ENCODE results near the gene BTK. TPM values are rescaled to one million over a fixed set of nuclear protein-coding genes. Genes with fewer than 3 reads are reported as not detected.
A peak's percentile ranks its signal among the peaks of the same experiment; 100 is the strongest.

Gene BTK
- total RNA-seq, 1 donor from 2014 or later, result not detected

DNA sequence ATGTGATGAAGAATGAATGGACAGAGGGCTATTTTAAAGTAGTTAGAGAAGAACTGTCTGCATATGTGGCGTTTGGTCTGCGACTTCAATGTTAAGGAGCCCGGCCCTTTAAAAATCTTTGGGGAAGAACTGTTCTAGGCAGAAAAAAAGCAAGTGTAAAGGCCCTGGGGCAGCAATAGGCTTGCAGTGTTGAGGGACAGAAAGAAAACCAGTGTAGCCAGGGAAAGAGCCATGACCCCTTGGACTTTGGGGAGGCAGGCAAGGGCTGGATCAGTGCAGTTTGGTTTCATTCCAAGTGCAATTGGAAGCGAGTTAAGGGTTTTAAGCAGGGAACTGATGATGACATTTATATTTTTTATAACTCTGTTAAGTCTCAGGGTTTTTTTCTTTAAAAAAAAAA lies 13.8 kb upstream of the BTK start:
- peaks cover 5% of the 10 kb centered on the region for H3K9me3 Mint-ChIP-seq

DNA sequence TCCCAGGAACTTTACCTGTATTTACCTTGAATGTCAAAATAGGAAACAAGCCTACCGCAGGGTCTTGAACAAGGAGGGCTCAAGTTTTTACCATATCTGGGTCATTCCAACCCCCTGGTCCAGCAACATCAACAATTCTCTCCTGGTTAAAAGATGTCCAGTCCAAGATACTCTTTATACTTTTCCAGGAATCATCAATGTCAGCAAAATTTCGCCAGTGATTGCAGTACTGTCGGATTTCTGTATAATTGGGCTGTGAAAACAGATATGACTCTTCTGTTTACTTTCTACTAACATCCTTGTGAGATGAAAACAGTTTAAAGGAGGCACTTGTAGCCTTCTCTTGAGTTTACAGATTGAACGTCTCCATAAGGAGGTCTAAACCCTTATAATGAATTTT lies 12.7 kb upstream of the BTK start:
- no peak for DNase-seq (ENCODE audit: low read depth, low spot score)
- Mint-ChIP-seq H3K4me3 (no peak overlapping the region), H3K27ac (ENCODE audit: unreplicated experiment) (no peak overlapping the region), H3K27me3 (ENCODE audit: low read depth) (no peaks in the 10 kb centered on the region), H3K36me3 (ENCODE audit: low read depth) (peaks cover 17% of the 10 kb centered on the region), H3K9me3 (peaks cover 2% of the 10 kb centered on the region), H3K4me1 (peaks cover 2% of the 10 kb centered on the region)
- no peak for TF ChIP-seq CTCF (conservative IDR thresholded peaks at IDR 0.05)

More for the DNA sequence above, 13.8 kb upstream of the BTK start:
- Mint-ChIP-seq H3K4me3 (no peak overlapping the region), H3K27me3 (ENCODE audit: low read depth) (no peaks in the 10 kb centered on the region), H3K36me3 (ENCODE audit: low read depth) (peaks cover 20% of the 10 kb centered on the region), H3K27ac (ENCODE audit: unreplicated experiment) (no peak overlapping the region), H3K4me1 (no peaks in the 10 kb centered on the region)
- no peak for TF ChIP-seq CTCF (conservative IDR thresholded peaks at IDR 0.05)
- DNase-seq (ENCODE audit: low read depth, low spot score), result no peak

- H3K9me3 Mint-ChIP-seq, result peaks cover 2% of the 10 kb centered on the region
- DNase-seq (ENCODE audit: low read depth, low spot score), result no peak
- H3K4me3 Mint-ChIP-seq, result no peak overlapping the region
- H3K27me3 Mint-ChIP-seq (ENCODE audit: low read depth), result no peaks in the 10 kb centered on the region
- H3K27ac Mint-ChIP-seq (ENCODE audit: unreplicated experiment), result no peak overlapping the region
- peaks cover 9% of the 10 kb centered on the region for H3K4me1 Mint-ChIP-seq
- no peak for TF ChIP-seq CTCF (conservative IDR thresholded peaks at IDR 0.05)
- H3K36me3 Mint-ChIP-seq (ENCODE audit: low read depth), result peaks cover 22% of the 10 kb centered on the region
These were observed 11.8 kb upstream of the BTK start for GRCh38 chrX:101397779-101398178.

- Mint-ChIP-seq H3K27ac (ENCODE audit: unreplicated experiment) (no peak overlapping the region), H3K4me1 (peaks cover 22% of the 10 kb centered on the region), H3K27me3 (ENCODE audit: low read depth) (peaks cover 3% of the 10 kb centered on the region), H3K36me3 (ENCODE audit: low read depth) (peaks cover 30% of the 10 kb centered on the region), H3K9me3 (no peaks in the 10 kb centered on the region), H3K4me3 (peak overlapping the region; percentile 52)
- no peak for TF ChIP-seq CTCF (conservative IDR thresholded peaks at IDR 0.05)
- no peak for DNase-seq (ENCODE audit: low read depth, low spot score)
These were observed 9.8 kb upstream of the BTK start for GRCh38 chrX:101395789-101396188.

- H3K27ac Mint-ChIP-seq (ENCODE audit: unreplicated experiment), result no peak overlapping the region
- H3K9me3 Mint-ChIP-seq, result no peaks in the 10 kb centered on the region
- H3K4me3 Mint-ChIP-seq, result peak overlapping the region; percentile 44
- H3K27me3 Mint-ChIP-seq (ENCODE audit: low read depth), result peaks cover 3% of the 10 kb centered on the region
- TF ChIP-seq CTCF (conservative IDR thresholded peaks at IDR 0.05), result no peak
- peaks cover 28% of the 10 kb centered on the region for H3K4me1 Mint-ChIP-seq
- DNase-seq (ENCODE audit: low read depth, low spot score), result no peak
- peaks cover 26% of the 10 kb centered on the region for H3K36me3 Mint-ChIP-seq (ENCODE audit: low read depth)
These were observed 8.4 kb upstream of the BTK start for GRCh38 chrX:101394372-101394771.
